ENCODE results near the gene FAM180A.

FAM180A gene

DNA sequence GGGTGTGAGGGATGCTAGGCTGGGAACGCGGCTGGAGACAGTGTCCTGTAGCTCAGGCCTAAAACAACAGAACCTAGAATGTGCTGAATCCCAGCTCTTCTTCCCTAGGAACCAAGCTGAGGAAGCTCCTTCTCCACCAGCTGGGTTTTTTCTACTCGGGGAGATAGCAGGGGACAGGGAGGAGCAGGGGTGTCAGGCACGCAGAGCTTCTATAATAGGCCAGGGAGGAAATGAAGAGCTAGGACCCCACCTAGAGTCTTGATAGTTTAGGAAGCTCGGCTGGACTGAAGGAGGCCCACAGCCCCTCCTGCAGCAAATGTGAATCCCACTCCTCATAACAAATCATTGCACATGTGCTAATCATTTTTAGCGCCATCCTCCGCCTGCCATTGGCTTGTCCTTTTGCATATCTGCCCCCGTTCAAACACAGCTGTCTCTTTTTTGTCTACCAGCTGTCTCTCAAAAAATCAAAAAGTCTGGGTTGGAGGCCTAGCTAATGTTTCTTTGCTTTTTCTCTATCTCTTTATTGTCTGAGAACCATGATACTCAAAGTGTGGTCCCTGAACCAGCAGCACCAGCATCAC is 24.1 kb upstream of the FAM180A start:
- H3K36me3 ChIP-seq: no peaks in the 10 kb centered on the region
- no peak for TF ChIP-seq Cebpa-rat (IDR thresholded peaks at IDR 0.05)
- H4K20me1 ChIP-seq: no peaks in the 10 kb centered on the region
- no peak overlapping the region for H3K4me3 ChIP-seq
- H3K9me3 ChIP-seq: no peaks in the 10 kb centered on the region
- no peak overlapping the region for H3K9ac ChIP-seq
- peak overlapping the region; percentile 10; the same call in 1 of the 2 replicates for H3K4me2 ChIP-seq
- peaks cover 10% of the 10 kb centered on the region for H3K4me1 ChIP-seq
- H3K27ac ChIP-seq: peak overlapping the region; percentile 49; the same call in 1 of the 2 replicates
- H3K27me3 ChIP-seq: no peaks in the 10 kb centered on the region

DNA sequence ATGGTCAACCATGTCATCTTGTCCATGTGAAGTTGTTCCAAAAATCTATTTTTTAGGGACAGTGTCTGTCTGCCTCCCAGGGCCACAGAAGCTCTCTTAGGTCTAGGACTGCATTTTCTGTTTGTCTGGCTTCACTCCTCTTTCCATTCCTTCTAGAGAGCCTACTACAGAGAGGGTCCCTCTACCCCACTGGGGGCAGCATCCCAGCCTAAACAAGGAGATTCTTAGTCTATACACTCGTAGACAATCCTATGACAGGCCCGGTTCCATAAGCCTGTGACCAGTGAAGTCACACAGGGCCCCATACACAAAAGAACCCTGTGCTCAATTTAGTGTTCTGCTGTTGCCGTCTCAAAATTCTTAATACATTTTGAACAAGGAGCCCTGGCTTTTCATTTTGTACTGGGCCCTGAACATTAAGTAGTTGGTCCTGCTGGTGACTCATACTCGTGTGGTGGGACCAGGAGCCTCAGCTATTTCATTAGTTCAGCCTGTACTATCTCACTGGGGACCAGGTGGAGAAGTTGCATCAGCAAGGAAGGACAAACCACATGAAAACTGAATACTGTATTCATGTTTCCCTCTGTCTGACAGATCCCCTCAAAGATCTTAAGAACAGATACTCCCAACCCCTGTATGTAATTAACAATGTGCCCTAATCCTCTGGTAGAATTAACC is 23.5 kb upstream of the FAM180A start:
- Histone ChIP-seq H3K36me3 (no peaks in the 10 kb centered on the region), H3K27me3 (no peaks in the 10 kb centered on the region), H3K27ac (peak overlapping the region; percentile 49; the same call in 1 of the 2 replicates), H3K4me2 (peak overlapping the region; percentile 10; the same call in 1 of the 2 replicates), H3K4me1 (peaks cover 10% of the 10 kb centered on the region), H3K4me3 (no peak overlapping the region), H3K9ac (no peak overlapping the region), H3K9me3 (no peaks in the 10 kb centered on the region), H4K20me1 (no peaks in the 10 kb centered on the region)
- TF ChIP-seq Cebpa-rat (IDR thresholded peaks at IDR 0.05): no peak

DNA sequence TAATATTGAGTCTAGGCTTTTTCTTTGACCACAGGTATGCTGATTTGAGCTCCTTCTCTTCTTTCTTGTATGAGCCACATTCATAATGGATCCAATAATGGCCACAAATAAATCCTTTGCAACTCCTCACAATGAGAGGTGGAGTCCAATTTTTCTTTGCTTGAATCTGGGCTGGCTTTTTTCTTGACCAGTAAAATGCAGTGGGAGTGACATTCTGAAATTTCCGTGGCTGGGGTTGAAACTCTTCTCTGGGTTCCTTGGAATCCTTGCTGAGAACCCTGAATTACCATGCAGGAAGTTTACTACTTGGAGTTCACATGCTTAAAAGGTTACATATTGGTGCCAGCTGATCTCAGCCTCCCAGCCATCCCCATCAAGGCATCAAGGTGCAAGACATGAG is 22.4 kb upstream of the FAM180A start:
- Histone ChIP-seq H3K9me3 (no peaks in the 10 kb centered on the region), H3K27me3 (no peaks in the 10 kb centered on the region), H4K20me1 (no peaks in the 10 kb centered on the region), H3K9ac (no peak overlapping the region), H3K4me1 (peaks cover 10% of the 10 kb centered on the region), H3K4me2 (no peak overlapping the region), H3K36me3 (no peaks in the 10 kb centered on the region), H3K4me3 (no peak overlapping the region), H3K27ac (no peak overlapping the region)
- TF ChIP-seq Cebpa-rat (IDR thresholded peaks at IDR 0.05): no peak

DNA sequence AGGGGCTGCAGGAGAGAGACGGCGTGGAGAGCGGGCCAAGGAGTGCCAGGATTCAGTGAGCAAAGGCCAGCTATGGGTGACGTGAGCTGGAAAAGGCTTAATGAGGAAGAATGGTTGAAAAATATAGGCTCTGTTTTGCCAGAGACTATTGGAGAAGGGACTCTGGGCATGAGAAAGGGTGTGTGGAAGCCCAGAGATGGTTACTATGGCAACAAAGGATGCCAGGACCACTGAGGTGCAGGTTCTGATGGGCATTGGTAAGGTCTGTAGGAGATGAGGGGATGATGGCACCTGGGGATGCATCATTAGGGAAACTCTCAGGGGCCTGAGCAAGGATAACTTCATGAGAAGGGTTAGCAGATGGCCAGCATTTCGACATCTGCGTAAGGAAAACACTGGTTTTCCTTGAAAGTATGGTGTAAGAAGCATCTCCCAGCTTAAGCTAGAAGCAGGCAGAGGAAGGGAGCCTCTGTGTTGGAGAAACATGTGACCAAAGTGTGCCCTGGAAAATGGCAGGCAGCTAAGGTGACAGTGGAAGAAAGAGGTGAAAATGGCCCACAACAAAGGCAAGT is 21.6 kb upstream of the FAM180A start:
- Histone ChIP-seq H3K4me2 (no peak overlapping the region), H3K4me1 (peaks cover 10% of the 10 kb centered on the region), H3K4me3 (no peak overlapping the region), H3K9me3 (no peaks in the 10 kb centered on the region), H3K27me3 (no peaks in the 10 kb centered on the region), H3K36me3 (no peaks in the 10 kb centered on the region), H3K27ac (no peak overlapping the region), H4K20me1 (no peaks in the 10 kb centered on the region), H3K9ac (no peak overlapping the region)
- TF ChIP-seq Cebpa-rat (IDR thresholded peaks at IDR 0.05): no peak

DNA sequence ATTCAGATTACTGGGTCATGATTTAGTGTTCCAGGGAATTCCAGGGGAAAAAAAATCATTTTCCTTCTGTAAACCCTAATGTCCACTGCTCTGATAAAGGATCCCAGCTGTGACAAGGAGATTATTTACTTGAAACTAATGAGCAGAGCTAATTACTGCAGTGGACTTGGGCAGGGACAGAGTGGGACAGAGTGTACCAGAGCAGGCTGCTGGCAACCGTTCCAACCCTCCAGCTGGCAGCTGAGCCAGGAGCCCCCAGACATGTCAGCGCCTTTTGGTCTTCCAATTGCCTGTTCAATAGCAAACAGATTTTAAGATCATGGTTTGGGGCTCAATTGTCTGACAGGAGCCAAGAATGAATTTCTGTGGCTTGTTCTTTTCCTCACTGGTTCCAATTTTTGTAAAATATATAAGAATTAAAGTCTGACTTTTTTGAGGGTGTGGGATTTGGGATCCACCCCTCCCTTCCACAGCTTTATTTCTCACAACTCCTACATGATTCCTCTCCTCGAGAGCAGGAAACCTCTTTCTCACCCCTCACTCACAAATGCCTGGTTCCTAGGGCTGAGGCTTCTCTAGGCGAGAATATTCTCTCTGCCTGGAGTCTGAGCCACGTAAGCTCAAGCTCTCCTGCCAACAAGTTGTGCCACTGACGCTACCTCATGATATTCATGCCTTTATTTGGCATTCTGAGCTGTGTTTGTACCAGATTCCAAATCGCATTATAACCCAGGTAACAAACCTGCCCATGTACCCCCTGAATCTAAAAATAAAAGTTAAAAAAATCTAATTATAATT is 20.6 kb upstream of the FAM180A start:
- Histone ChIP-seq H3K4me1 (peaks cover 10% of the 10 kb centered on the region), H3K9me3 (no peaks in the 10 kb centered on the region), H3K27me3 (no peaks in the 10 kb centered on the region), H3K27ac (no peak overlapping the region), H3K4me2 (no peak overlapping the region), H4K20me1 (no peaks in the 10 kb centered on the region), H3K9ac (no peak overlapping the region), H3K36me3 (no peaks in the 10 kb centered on the region), H3K4me3 (no peak overlapping the region)
- TF ChIP-seq Cebpa-rat (IDR thresholded peaks at IDR 0.05): no peak

DNA sequence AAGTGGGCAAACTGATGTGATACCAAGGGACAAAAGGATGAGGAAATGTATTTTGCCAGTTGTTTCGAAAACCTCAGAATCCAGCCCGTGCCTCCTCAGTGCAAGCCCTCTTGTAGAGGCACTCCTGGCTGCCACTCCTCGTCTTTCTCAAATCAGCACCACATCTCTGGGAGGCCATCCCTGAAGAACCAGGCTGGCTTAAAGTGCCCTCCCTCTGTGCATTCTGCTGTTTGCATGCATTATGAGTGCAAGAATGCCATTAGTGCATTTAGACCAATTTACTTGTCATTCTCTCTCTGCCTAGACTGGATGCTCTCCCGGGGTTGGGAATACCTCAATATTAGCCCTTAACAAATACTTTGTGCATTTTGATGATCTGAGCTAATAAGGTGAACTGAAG is 19.9 kb upstream of the FAM180A start:
- no peaks in the 10 kb centered on the region for H3K27me3 ChIP-seq
- no peak overlapping the region for H3K4me3 ChIP-seq
- H3K4me2 ChIP-seq: no peak overlapping the region
- H3K36me3 ChIP-seq: no peaks in the 10 kb centered on the region
- no peak overlapping the region for H3K9ac ChIP-seq
- peaks cover 10% of the 10 kb centered on the region for H3K4me1 ChIP-seq
- TF ChIP-seq Cebpa-rat (IDR thresholded peaks at IDR 0.05): no peak
- H3K27ac ChIP-seq: no peak overlapping the region
- no peaks in the 10 kb centered on the region for H3K9me3 ChIP-seq
- no peaks in the 10 kb centered on the region for H4K20me1 ChIP-seq

DNA sequence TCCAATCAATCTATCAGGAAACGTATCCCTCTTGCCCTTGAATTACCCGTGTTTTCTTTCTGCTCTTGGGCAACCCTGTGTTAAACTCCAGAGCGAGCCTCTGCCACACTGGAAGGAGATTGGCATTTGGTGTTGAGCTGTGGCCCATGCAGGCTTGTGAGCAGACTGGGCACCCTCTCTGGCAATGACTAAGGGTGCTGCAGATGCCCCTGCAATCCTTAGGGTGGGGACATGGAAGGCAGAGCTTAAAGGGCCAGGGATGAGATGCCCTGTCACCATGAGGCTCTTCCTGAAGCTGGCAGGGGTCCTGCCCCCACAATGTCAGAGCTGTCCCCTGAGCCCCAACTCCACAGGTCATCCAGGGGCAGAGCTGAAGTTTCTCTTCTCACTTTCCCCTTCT is 19.5 kb upstream of the FAM180A start:
- Histone ChIP-seq H3K36me3 (no peaks in the 10 kb centered on the region), H3K4me1 (peaks cover 10% of the 10 kb centered on the region), H3K9ac (no peak overlapping the region), H3K9me3 (no peaks in the 10 kb centered on the region), H3K4me3 (no peak overlapping the region), H4K20me1 (no peaks in the 10 kb centered on the region), H3K27ac (no peak overlapping the region), H3K27me3 (no peaks in the 10 kb centered on the region), H3K4me2 (no peak overlapping the region)
- no peak for TF ChIP-seq Cebpa-rat (IDR thresholded peaks at IDR 0.05)

DNA sequence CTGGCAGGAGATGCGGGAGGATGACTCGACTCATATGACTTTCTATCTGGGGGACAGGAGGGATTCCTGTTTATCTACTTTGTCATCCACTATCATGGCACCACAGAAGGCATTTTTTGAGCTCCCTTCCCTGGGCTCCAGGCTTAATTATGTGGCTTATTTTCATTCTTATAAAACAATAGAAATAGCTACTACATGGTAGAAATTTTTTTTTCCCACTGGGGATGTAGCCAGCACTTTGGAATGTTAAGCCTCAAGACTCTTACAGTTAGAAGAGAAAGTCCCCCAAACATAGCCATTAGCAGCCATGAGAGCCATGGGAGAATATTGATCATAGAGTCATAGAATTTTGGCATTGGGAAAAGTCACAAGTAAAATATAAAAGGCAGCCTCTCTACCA is 14.6 kb upstream of the FAM180A start:
- H3K9me3 ChIP-seq: no peaks in the 10 kb centered on the region; the same call in 1 of the 2 replicates
- no peaks in the 10 kb centered on the region for H3K27me3 ChIP-seq
- H3K9ac ChIP-seq: no peak overlapping the region
- TF ChIP-seq Cebpa-rat (IDR thresholded peaks at IDR 0.05): no peak
- H3K4me3 ChIP-seq: no peak overlapping the region
- H3K36me3 ChIP-seq: no peaks in the 10 kb centered on the region
- H3K4me2 ChIP-seq: no peak overlapping the region
- no peak overlapping the region for H3K27ac ChIP-seq
- no peaks in the 10 kb centered on the region for H4K20me1 ChIP-seq
- peaks cover 20% of the 10 kb centered on the region for H3K4me1 ChIP-seq

DNA sequence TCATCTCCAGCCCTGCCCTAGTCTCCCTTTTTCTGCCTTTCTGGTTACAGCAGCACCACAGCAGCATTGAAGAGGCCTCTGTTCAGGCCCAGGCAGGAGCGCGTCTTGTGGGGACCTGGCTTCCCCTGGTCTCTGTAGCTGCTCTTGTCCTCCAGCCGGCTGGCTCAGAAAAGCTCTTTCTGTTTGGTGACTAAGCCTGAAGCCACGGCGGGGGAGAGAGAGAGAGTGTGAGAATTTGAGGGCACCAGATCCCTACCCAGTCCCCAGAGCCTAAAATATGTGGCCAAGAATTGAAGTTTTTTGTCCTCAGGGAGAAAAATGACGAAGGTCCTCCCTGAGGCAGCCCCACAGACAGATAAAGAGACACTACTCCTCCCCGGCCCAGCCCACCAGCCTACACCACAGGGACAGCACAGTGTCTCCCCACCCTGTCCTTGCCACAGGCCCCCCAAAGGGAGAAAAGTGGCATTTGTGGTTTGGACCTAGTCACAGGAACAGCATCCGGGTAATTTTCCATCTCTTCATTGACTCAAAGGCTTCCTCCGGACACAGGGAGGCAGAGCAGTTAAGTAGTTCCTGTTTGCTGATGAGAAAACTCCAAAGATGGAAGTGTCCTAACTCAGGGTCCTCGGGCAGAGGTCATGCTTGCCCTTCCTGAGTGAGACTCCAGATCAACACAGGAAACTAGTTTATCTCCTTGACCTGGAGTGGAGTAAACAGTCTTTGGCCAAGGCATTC is 13.3 kb upstream of the FAM180A start:
- TF ChIP-seq Cebpa-rat (IDR thresholded peaks at IDR 0.05): no peak
- no peaks in the 10 kb centered on the region for H3K36me3 ChIP-seq
- H3K27me3 ChIP-seq: no peaks in the 10 kb centered on the region
- H3K4me3 ChIP-seq: no peak overlapping the region
- H3K4me1 ChIP-seq: peaks cover 20% of the 10 kb centered on the region
- H3K27ac ChIP-seq: peak overlapping the region; percentile 57; the same call in 1 of the 2 replicates
- H3K9me3 ChIP-seq: no peaks in the 10 kb centered on the region; the same call in 1 of the 2 replicates
- peak overlapping the region; percentile 49; the same call in 1 of the 2 replicates for H3K9ac ChIP-seq
- H3K4me2 ChIP-seq: peak overlapping the region; percentile 75
- H4K20me1 ChIP-seq: no peaks in the 10 kb centered on the region
